Head of caudate nucleus (tissue), 42 donors: ENCODE results near the gene CABP5.
"Not testable (repeated sequence)": the region's sequence is repeated elsewhere in the genome, so short reads cannot be mapped to it uniquely, and the experiment has no call there.

ENCODE experiments used
- DNase-seq, 42 donors: peaks; one replicate each; pipeline versions ENCODE4 v3.0.0 to v3.0.0-alpha.2; 2020 to 2021; ENCODE audit warnings: mixed read lengths in 7 of 42
- intact Hi-C: fragments of 100-400 bp; cut with DNase I; formaldehyde crosslinking; loops from one replicate; pipeline ENCODE4 v1.15.0; 2022

Gene CABP5

DNA sequence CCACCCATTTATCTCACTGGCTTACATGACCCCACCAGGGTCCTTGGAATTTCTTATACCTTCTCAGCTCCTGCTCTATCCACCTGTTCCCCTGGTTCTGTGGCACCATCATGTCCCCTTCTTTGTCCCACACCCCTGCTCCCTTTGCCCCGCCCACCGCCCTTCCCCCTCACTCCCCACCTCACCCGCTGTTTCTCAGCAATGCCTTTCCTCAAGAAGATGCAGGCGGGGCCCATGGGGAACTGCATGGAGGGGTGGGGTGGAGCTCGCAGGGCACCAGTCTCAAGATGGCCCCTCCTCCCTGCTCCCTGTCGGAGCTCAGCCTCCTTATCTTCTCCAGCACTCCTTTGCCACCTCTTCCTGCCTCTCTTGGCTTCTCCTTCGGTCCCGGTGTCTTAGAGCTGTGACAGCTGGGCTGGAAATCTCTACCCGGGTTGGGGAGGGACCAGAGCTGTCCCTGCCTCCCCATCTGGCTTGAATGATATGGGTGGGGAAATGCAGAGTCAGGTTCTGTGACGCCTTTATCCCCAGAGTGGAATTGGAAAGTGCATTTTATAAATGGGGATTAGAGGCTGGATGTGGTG, at the start of gene CABP5:
Gene CABP5, minus strand, starts transcription at position 405 of the 584 bp plus-strand sequence. Its CDS starts 157 bp downstream, at position 248.
- no peak for DNase-seq
- intact Hi-C loops: no loop called here

DNA sequence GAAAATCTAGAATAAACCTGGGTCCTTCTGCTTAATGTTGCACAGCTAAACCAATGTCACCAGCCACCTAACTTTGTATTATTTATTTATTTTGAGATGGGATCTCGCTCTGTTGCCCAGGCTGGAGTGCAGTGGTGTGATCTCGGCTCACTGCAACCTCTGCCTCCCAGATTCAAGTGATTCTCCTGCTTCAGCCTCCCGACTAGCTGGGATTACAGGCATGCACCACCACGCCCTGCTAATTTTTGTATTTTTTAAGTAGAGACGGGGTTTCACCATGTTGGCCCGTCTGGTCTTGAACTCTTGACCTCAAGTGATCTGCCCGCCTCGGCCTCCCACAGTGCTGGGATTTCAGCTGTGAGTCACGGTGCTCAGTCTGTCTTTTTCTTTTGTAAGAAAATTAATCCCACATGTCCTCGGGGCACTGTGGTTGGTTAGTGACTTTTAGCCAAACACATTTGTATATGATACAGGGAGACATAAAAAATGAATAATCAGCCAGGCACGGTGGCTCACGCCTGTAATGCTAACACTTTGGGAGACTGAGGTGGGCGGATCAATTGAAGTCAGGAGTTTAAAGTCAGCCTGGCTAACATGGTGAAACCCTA, 47.3 kb upstream of the CABP5 start:
- DNase-seq: peak in 15 of 42 donors; percentile 19 to 68 (median 39)
- intact Hi-C loops: not testable (repeated sequence)

DNA sequence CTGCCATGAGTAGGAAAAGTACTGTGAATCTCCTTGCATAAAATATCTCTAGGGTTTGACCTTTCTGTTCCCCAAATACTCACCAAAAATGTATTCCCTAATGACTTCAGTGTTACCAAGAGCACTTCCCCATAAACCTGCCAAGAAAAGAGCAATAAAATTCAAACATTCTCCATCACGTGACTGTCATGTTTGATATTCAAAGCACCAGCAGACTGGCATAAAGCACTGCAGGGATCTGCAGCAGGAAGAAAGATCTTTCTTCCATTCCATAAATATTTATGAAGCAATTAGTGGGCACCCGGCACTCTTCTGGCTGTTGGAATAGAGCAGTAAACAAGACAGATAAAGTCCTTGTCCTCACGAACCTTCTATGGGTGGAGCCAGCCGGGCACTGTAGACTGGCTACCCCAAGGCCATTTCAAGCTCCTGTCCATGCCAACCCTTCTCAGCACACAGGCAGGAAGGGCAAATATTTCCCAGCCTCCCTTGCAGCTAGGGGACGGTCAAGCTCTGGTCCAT, 46.5 kb upstream of the CABP5 start:
- peak in 2 of 42 donors; percentile 20 to 23 for DNase-seq
- intact Hi-C loops: no loop called here

DNA sequence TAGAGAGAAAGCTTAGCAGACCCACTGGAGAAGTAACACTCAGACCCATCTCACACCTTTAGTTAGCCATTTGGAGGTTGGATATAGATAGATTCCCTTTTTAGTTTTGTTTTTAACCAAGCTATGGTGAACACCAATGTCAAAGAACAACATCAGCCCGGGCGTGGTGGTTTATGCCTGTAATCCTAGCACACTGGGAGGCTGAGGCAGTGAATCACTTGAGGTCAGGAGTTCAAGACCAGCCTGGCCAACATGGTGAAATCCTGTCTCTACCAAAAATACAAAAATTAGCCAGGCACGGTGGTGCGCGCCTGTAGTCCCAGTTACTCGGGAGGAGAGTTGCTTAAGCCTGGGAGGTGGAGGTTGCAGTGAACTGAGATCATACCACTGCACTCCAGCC, 45.1 kb upstream of the CABP5 start:
- DNase-seq, intact Hi-C loops: not testable (repeated sequence)

DNA sequence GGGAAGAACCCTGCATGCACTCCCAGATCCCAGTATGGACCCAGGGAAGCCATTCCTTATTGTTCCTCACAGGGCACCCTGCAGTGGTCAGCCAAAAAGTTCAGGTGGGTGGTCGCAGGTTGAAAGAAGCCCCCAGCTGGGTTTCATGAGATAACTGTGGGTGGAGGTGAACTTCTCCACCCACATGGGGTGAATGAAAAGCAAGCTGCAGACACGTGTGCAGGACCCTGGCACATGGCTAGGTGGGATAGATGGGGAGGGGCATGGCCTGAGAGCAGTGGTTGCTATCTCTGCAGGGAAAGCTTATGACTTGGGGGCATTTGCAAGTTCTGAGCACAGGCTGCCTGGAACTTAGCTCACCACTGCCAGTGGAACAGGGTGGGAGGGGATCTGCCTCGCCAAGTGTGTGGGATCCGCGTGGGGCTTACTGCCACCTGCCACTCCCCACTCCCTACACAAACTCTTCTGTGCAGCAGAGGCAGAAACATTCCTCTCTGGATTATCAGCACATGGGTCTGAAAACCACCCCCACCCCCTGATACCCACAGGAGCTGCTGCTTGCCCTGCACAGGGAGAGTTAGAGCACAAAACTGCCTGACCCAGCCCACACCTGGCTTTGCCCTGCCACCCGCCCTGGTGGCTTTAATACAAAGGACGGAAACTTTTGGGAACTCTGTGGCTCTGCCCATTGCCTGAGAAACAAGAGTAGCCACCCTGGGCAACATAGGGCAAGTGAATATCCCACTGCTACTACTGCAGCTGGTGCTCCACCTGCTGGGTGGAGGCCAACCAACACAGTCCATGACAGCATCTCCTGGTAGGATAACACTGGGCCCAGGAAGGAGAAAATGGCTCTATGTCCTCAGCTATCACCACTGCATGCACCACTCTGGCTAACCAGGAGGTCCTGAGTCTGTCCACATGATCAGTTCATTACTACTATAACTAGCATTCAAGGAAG, 42.3 kb upstream of the CABP5 start:
- DNase-seq: peak in 31 of 42 donors; percentile 24 to 81 (median 47)
- intact Hi-C loops: no loop called here

DNA sequence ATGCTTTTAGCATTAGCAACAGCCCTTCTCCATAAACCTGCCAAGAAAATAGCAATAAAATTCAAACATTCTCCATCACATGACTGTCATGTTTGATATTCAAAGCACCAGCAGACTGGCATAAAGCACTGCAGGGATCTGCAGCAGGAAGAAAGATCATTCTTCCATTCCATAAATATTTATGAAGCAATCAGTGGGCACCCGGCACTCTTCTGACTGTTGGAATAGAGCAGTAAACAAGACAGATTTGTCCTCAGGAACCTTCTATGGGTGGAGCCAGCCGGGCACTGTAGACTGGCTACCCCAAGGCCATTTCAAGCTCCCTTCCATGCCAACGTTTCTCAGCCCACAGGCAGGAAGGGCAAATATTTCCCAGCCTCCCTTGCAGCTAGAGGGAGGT, 41.2 kb upstream of the CABP5 start:
- intact Hi-C loops: no loop called here
- peak in 5 of 42 donors; percentile 14 to 42 (median 31) for DNase-seq

DNA sequence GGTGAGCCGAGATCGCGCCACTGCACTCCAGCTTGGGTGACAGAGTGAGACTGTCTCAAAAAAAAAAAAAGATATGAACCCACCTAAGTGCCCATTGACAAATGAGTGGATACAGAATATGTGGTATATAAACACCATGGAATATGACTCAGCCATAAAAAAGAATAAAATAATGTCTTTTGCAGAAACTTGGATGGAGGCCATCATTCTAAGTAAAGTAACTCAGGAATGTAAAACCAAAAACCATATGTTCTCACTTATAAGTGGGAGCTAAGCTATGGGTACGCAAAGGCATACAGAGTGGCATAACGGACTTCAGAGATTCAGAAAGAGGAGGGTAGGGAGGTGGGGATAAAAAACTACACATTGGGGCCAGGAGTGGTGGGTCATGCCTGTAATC, 37.2 kb upstream of the CABP5 start:
- intact Hi-C loops: no loop called here
- no peak for DNase-seq

DNA sequence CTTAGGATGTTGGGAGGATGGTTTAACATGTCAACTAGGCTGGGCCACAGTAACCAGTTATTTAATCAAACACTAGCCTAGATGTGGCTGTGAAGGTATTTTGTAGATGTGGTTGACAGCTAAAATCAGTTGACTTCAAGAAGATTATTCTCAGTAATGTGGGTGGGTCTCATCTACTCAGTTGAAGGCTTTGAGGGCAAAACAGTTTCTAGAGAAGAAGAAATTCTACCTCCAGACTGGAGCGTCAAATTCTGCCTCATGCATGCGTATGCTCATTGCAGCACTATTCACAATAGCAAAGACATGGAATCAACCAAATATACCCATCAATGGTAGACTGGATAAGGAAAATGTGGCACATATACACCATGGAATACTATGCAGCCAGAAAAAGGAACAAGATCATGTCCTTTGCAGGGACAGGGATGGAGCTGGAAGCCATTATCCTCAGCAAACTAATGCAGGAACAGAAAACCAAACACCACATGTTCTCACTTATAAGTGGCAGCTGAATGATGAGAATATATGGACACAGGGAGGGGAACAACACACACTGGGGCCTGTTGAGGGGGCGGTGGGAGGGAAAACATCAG, 26.4 kb upstream of the CABP5 start:
- DNase-seq, intact Hi-C loops: not testable (repeated sequence)

DNA sequence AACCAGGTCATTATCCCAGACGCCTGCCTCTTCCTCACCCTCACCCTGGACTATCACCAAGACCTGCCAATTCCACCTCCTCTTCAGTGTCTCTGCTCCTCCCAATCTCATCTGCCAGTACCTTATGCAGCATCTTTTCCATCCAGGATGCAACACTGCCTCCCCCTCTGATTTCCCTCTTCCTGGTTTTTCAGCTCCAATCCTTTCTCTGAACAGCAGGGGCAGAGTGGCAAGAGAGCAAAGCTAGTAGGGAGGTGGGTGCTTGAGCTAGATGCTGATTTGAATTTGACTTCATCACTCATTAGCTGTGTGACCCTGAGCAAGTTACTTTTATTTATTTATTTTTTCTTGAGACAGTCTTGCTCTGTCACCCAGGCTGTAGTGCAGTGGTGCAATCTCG, 25.6 kb upstream of the CABP5 start:
- DNase-seq: no peak
- intact Hi-C loops: no loop called here

DNA sequence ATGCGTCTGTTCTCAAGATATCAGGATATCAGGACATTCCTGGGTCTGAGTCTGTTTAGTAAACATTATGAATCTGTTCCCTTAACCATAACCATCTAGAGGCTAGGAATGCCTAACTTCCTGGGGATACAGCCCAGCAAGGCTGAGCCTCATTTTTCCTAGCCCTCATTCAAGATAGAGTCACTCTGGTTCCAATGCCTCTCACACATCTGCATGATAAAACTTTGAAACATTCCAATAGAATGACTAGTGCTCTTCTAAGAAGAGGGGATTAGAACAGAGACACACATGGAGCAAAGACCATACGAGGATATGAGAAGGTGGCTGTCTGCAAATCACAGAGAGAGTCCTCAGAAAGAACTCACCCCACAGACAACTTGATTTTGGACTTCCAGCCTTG, 20.6 kb upstream of the CABP5 start:
- intact Hi-C loops: no loop called here

DNA sequence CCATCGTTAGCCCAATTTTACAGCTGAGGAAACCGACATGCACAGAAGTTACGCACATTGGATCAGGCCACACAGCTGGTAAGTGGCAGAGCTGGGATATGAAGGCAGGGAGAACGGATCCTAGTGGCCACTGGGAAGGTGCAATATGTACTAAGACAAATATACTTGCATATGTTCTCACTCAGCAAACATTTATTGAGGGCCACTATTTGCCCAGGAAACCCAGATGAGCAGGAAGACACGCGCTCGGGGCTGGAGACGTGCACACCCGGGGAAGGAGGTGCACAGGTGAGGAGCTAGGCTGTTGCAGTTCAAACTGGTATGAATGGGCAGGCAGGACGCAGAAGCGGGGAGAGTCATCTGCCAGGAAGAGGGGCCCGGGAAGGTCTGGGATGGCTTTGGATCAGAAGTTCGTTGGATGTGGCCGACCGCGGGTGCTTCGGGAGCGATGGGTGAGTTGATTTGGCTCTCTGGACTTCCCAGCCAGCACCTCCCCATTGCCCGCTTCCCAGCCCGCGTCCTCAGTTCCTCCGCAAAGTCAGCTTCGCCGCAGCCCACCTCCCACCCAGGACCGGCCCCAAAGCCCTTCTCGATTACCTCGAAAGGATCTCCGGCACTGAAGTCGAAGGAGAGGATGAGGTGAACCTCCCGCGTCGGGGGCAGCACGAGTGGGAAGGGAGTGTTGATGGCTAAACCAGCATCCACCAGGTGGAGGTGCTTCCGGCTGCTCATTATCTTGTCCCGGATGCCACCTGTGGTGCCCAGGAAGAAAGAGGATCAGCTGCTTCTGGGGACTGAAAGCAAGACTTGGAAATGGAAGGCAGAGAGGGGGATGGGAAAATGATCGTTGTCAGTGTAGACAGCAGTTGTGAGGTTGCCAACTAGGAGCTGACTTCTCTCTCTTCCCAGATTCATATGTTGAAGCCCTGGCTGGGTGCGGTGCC, 17.8 kb upstream of the CABP5 start:
- no peak for DNase-seq
- intact Hi-C loops: no loop called here

More for the DNA sequence above, 20.6 kb upstream of the CABP5 start:
- no peak for DNase-seq

DNA sequence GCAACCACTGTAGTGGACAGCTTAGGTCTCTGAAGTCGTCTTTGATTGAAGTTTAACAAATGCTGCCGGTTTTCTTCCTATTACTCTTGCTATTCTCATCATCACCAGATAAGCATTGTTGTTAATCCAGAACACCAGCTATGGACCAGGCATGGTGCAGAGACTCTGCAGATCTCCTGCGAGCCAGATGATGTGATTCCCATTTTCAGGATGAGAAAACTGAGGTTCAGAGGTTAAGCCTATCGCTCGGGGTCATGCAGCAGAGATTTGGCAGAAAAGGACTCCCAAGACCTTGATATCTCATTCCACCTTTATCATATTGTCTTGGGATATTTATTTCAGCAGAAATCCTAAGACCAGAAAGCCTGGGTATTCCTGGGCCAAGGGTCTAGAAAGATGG, 16.5 kb upstream of the CABP5 start:
- no peak for DNase-seq
- intact Hi-C loops: no loop called here

DNA sequence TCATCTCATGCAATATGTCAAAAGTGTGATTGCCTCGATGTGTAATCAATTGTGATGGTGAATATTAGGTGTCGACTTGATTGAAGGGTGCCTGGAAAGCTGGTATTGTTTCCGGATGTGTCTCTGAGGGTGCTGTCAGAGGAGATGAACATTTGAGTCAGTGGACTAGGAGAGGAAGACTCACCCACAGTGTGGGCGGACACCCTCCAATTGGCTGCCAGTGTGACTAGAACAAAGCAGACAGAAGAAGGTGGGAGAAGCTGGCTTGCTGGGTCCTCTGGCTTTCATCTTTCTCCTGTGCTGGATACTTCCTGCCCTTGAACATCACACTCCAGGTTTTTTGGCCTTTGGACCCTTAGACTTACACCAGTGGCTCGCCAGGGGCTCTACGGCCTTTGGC, 15.5 kb upstream of the CABP5 start:
- DNase-seq: peak in 40 of 42 donors; percentile 8 to 78 (median 38)
- intact Hi-C loops: no loop called here

DNA sequence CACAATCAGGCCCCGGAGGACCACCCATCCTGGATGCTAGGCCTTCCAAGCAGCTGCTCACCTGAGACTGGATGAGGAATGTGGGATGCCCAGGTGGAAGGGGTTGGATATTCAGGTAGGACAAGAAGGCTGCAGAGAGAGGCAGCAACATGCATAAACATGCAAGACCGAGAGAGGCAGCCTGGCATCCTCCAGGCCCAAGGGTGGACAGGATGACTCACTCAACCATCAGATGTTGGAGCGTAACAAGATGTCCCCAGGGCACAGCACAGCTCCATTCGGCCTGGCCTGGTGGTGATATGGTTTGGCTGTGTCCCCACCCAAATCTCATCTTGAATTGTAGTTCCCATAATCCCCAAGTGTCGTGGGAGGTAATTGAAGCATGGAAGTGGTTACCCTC, 10.0 kb upstream of the CABP5 start:
- intact Hi-C loops: no loop called here
- no peak for DNase-seq

DNA sequence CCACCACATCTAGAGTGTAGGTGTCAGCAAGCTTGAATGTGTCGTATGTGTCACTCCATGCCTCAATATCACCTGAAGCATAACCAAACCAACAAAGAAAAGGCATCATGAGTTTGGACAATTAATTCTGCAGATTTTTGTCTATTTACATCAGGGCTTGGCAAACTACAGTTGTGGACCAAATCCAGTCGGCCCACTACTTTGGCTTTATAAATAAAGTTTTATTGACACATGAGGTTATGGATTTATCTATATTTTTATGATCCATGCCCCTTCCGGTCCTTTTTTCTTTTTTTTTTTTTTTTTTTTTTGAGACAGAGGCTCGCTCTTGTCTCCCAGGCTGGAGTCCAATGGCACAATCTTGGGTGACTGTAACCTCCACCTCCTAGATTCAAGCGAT, 9.2 kb upstream of the CABP5 start:
- DNase-seq: no peak
- intact Hi-C loops: no loop called here

DNA sequence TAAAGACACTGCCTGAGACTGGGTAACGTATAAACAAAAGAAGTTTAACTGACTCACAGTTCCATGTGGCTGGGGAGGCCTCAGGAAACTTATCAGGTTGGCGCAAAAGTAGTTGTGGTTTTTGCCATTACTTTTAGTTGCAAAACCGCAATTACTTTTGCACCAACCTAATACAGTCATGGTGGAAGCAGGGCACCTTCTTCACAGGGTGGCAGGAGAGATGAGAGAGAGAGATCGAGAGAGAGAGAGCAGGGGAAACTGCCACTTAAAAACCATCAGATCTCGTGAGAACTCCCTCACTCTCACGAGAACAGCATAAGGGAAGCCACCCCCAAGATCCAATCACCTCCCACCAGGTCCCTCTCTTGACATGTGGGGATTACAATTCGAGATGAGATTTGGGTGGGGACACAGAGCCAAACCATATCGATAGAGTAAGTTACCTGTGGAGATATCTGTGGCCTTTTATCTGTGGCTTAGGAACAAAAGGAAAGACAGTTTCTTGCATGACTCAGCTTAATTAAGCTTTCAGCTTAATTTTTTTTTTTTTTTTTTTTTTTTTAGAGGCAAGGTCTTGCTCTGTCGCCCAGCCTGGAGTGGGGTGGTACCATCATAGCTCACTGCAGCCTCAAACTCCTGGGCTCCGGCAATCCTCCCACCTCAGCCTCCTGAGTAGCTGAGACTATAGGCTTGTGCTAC, 7.6 kb upstream of the CABP5 start:
- intact Hi-C loops: no loop called here

DNA sequence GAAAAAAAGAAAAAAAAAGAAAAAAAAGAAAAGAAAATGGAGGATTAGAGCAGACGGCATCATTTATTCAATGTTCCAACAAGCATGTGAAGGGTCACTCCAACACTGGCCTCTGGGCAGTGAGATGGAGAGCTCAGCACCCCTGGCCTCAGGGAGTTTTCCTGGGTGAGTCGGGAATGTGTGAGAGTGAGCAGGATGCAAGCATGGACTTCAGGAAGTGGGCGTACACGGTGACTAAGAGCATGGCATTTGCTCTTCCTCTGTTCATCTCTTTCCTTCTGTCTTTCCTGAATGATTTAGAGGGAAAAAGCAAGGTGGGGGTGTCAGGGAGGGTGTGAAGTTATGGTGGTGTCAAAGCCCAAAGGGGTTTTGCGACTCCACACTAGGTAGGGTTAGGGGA, 682 bp upstream of the CABP5 start:
- no peak for DNase-seq
- intact Hi-C loops: no loop called here

More for the DNA sequence above, 7.6 kb upstream of the CABP5 start:
- no peak for DNase-seq
